ENCODE data around the gene FAM180A. TPM values are rescaled to one million over a fixed set of nuclear protein-coding genes. Genes with fewer than 3 reads are reported as not detected.
"Not testable (repeated sequence)": the region's sequence is repeated elsewhere in the genome, so short reads cannot be mapped to it uniquely, and the experiment has no call there.

Gene FAM180A
- total RNA-seq, 1 experiment from 2014 or later: not detected

DNA sequence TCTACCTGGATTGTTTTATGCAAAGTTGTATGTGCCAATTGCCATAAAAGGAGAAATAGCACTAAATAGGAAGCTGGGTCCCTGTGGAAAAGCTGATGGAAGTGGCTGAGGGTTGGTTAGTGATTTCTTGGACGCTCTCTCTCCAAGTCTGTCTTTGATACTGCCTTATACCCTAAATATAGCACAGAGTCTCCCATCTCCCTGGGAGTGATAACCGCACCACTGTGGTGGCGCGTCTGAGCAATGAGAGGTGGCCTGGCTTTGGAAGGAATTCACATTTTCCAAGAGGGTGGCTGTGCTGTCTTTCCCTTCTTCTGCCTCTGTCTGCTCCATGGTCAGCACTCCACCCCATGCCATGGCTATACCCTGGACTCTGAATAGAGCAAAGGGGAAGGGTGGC, 55.1 kb downstream of the FAM180A start:
- TF ChIP-seq TP53 (CRISPR knock-in tag; IDR thresholded peaks at IDR 0.05): no peak
- no peak for TF ChIP-seq RORB (CRISPR knock-in tag; IDR thresholded peaks at IDR 0.05)
- ChIA-PET CTCF (interaction anchor here (1.2 kb wide), 1 partner anchor 11 kb away, joined by 4 read pairs; no protein-coding TSS in a partner anchor), POLR2A (no interaction called here)
- H3K9me3 Mint-ChIP-seq: no peaks in the 10 kb centered on the region
- no peaks in the 10 kb centered on the region for H3K27me3 Mint-ChIP-seq (ENCODE audit: low read depth)
- peaks cover 8% of the 10 kb centered on the region for H3K4me1 Mint-ChIP-seq
- no peak overlapping the region for H3K4me3 Mint-ChIP-seq
- H3K36me3 Mint-ChIP-seq: peaks cover 8% of the 10 kb centered on the region
- ATAC-seq: no peak
- DNase-seq (ENCODE audit: low spot score): no peak
- H3K27ac Mint-ChIP-seq: no peak overlapping the region

DNA sequence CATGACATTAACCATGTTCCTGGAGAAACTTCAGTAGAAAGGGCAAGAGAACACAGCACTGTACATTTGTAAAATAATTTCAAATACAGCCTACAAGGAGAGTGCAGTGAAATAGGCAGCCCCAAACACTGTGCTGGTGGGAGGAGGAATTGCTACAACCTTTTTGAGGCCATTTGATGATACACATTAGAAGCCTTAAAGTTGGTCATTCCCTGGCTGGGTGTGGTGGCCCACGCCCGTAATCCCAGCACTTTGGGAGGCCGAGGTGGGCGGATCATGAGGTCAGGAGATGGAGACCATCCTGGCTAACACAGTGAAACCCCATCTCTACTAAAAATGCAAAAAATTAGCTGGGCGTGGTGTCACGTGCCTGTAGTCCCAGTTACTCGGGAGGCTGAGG, 56.0 kb downstream of the FAM180A start:
- H3K27me3 Mint-ChIP-seq (ENCODE audit: low read depth); H3K9me3 Mint-ChIP-seq; H3K4me1 Mint-ChIP-seq; H3K27ac Mint-ChIP-seq; H3K36me3 Mint-ChIP-seq; CTCF ChIA-PET; H3K4me3 Mint-ChIP-seq; DNase-seq (ENCODE audit: low spot score); ATAC-seq: not testable (repeated sequence)
- POLR2A ChIA-PET: interaction anchor here (0.7 kb wide), 1 partner anchor 30 kb away, joined by 3 read pairs; the partner anchor contains the start of gene STMP1

DNA sequence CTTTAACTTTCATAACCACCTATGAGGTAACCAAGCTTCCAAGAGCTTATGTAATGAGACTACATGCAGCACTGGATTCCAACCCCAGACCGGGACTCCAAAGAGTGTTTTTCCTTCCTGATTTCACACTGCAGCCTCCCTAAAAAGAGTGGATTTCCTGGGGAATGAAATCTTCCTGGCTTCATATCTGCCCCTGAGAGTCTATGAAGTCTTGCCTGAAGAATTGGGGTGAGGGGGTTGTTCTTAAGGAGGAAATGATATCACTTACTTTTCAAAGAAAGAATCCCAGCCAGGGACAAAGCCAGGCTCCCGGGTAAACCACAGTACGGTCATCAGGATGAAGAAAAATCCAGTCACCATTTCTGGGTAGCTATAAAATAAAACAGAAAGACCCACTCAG, 56.6 kb downstream of the FAM180A start:
- Mint-ChIP-seq H3K36me3 (peaks cover 8% of the 10 kb centered on the region), H3K4me1 (peaks cover under 1% of the 10 kb centered on the region), H3K27me3 (ENCODE audit: low read depth) (no peaks in the 10 kb centered on the region), H3K27ac (no peak overlapping the region; the same call in 1 of the 2 replicates), H3K4me3 (no peak overlapping the region), H3K9me3 (no peaks in the 10 kb centered on the region)
- DNase-seq (ENCODE audit: low spot score) (no peak), ATAC-seq (no peak)
- POLR2A ChIA-PET: no interaction called here
- CTCF ChIA-PET: interaction anchor here (0.7 to 2.7 kb wide), 2 partner anchors 13 to 19 kb away, joined by 3 to 8 read pairs; no protein-coding TSS in a partner anchor
- no peak for TF ChIP-seq ATF3 (CRISPR knock-in tag; conservative IDR thresholded peaks at IDR 0.05)
- TF ChIP-seq, protein P1, sequence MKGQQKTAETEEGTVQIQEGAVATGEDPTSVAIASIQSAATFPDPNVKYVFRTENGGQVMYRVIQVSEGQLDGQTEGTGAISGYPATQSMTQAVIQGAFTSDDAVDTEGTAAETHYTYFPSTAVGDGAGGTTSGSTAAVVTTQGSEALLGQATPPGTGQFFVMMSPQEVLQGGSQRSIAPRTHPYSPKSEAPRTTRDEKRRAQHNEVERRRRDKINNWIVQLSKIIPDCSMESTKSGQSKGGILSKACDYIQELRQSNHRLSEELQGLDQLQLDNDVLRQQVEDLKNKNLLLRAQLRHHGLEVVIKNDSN (CRISPR knock-in tag; IDR thresholded peaks at IDR 0.05): no peak
- no peak for TF ChIP-seq ATF1 (CRISPR knock-in tag; IDR thresholded peaks at IDR 0.05)
- no peak for TF ChIP-seq NFATC4 (CRISPR knock-in tag; IDR thresholded peaks at IDR 0.05)
- no peak for TF ChIP-seq MYBL2 (CRISPR knock-in tag; IDR thresholded peaks at IDR 0.05)
- TF ChIP-seq, protein P2, sequence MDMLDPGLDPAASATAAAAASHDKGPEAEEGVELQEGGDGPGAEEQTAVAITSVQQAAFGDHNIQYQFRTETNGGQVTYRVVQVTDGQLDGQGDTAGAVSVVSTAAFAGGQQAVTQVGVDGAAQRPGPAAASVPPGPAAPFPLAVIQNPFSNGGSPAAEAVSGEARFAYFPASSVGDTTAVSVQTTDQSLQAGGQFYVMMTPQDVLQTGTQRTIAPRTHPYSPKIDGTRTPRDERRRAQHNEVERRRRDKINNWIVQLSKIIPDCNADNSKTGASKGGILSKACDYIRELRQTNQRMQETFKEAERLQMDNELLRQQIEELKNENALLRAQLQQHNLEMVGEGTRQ (CRISPR knock-in tag; IDR thresholded peaks at IDR 0.05): no peak
- no peak for TF ChIP-seq ETV6 (CRISPR knock-in tag; IDR thresholded peaks at IDR 0.05)
- TF ChIP-seq, protein P3, sequence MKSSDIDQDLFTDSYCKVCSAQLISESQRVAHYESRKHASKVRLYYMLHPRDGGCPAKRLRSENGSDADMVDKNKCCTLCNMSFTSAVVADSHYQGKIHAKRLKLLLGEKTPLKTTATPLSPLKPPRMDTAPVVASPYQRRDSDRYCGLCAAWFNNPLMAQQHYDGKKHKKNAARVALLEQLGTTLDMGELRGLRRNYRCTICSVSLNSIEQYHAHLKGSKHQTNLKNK (CRISPR knock-in tag; IDR thresholded peaks at IDR 0.05): no peak
- TF ChIP-seq RELA (CRISPR knock-in tag; IDR thresholded peaks at IDR 0.05; ENCODE audit: borderline replicate concordance): no peak
- TF ChIP-seq, protein P4, sequence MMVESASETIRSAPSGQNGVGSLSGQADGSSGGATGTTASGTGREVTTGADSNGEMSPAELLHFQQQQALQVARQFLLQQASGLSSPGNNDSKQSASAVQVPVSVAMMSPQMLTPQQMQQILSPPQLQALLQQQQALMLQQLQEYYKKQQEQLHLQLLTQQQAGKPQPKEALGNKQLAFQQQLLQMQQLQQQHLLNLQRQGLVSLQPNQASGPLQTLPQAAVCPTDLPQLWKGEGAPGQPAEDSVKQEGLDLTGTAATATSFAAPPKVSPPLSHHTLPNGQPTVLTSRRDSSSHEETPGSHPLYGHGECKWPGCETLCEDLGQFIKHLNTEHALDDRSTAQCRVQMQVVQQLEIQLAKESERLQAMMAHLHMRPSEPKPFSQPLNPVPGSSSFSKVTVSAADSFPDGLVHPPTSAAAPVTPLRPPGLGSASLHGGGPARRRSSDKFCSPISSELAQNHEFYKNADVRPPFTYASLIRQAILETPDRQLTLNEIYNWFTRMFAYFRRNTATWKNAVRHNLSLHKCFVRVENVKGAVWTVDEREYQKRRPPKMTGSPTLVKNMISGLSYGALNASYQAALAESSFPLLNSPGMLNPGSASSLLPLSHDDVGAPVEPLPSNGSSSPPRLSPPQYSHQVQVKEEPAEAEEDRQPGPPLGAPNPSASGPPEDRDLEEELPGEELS (CRISPR knock-in tag; IDR thresholded peaks at IDR 0.05): no peak
- no peak for TF ChIP-seq MLX (CRISPR knock-in tag; IDR thresholded peaks at IDR 0.05)
- TF ChIP-seq SP1 (CRISPR knock-in tag; conservative IDR thresholded peaks at IDR 0.05): no peak

GRCh38 chr7:135690566-135690965, 58.0 kb downstream of the FAM180A start:
- DNase-seq (ENCODE audit: low spot score) (no peak), ATAC-seq (no peak)
- ChIA-PET CTCF (interaction anchor here (2.7 kb wide), 1 partner anchor 17 kb away, joined by 8 read pairs; no protein-coding TSS in a partner anchor), POLR2A (no interaction called here)
- Mint-ChIP-seq H3K36me3 (peaks cover 8% of the 10 kb centered on the region), H3K4me3 (no peak overlapping the region), H3K9me3 (no peaks in the 10 kb centered on the region), H3K27ac (no peak overlapping the region), H3K4me1 (no peaks in the 10 kb centered on the region), H3K27me3 (ENCODE audit: low read depth) (no peaks in the 10 kb centered on the region)
- no peak for TF ChIP-seq ZNF219 (CRISPR knock-in tag; IDR thresholded peaks at IDR 0.05; ENCODE audit: borderline replicate concordance)
- TF ChIP-seq CREM (CRISPR knock-in tag; IDR thresholded peaks at IDR 0.05): no peak
- TF ChIP-seq ZNF138 (CRISPR knock-in tag; conservative IDR thresholded peaks at IDR 0.05): no peak
- TF ChIP-seq, protein P2 (CRISPR knock-in tag; IDR thresholded peaks at IDR 0.05): no peak
- TF ChIP-seq, protein P5, sequence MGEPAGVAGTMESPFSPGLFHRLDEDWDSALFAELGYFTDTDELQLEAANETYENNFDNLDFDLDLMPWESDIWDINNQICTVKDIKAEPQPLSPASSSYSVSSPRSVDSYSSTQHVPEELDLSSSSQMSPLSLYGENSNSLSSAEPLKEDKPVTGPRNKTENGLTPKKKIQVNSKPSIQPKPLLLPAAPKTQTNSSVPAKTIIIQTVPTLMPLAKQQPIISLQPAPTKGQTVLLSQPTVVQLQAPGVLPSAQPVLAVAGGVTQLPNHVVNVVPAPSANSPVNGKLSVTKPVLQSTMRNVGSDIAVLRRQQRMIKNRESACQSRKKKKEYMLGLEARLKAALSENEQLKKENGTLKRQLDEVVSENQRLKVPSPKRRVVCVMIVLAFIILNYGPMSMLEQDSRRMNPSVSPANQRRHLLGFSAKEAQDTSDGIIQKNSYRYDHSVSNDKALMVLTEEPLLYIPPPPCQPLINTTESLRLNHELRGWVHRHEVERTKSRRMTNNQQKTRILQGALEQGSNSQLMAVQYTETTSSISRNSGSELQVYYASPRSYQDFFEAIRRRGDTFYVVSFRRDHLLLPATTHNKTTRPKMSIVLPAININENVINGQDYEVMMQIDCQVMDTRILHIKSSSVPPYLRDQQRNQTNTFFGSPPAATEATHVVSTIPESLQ (CRISPR knock-in tag; IDR thresholded peaks at IDR 0.05): no peak
- TF ChIP-seq, protein P6, sequence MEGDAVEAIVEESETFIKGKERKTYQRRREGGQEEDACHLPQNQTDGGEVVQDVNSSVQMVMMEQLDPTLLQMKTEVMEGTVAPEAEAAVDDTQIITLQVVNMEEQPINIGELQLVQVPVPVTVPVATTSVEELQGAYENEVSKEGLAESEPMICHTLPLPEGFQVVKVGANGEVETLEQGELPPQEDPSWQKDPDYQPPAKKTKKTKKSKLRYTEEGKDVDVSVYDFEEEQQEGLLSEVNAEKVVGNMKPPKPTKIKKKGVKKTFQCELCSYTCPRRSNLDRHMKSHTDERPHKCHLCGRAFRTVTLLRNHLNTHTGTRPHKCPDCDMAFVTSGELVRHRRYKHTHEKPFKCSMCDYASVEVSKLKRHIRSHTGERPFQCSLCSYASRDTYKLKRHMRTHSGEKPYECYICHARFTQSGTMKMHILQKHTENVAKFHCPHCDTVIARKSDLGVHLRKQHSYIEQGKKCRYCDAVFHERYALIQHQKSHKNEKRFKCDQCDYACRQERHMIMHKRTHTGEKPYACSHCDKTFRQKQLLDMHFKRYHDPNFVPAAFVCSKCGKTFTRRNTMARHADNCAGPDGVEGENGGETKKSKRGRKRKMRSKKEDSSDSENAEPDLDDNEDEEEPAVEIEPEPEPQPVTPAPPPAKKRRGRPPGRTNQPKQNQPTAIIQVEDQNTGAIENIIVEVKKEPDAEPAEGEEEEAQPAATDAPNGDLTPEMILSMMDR (IDR thresholded peaks at IDR 0.05): no peak
- no peak for TF ChIP-seq ETV6 (CRISPR knock-in tag; IDR thresholded peaks at IDR 0.05)
- no peak for TF ChIP-seq IRF2 (CRISPR knock-in tag; IDR thresholded peaks at IDR 0.05; ENCODE audit: borderline replicate concordance, low read depth)

Measured in WTC11 (cell line).